Epidermal melanocyte (primary cell): Measurements from ENCODE around the gene CDH9.

ENCODE experiments used
- DNase-seq: peaks from one replicate; pipeline ENCODE4 v3.0.0; 2011; ENCODE audit warnings: low spot score; ENCODE audit not compliant: insufficient read length

The CDH9 gene

GRCh38 chr5:27038476-27038875 lies at the start of gene CDH9:
TSS of gene CDH9 (minus strand) at chr5:27038586. CDS start at chr5:26988333, 50,253 bp downstream.
- no peak for DNase-seq

- DNase-seq = no peak
Measured at GRCh38 chr5:27087747-27088146, 49.4 kb upstream of the CDH9 start.

GRCh38 chr5:27083449-27084415 lies 45.3 kb upstream of the CDH9 start:
- no peak for DNase-seq

GRCh38 chr5:27080147-27080546 lies 41.8 kb upstream of the CDH9 start:
- no peak for DNase-seq

- no peak for DNase-seq
Measured at GRCh38 chr5:27062451-27062850, 24.1 kb upstream of the CDH9 start.

GRCh38 chr5:27048510-27048909 lies 10.1 kb upstream of the CDH9 start:
- no peak for DNase-seq

- DNase-seq = no peak
Measured at GRCh38 chr5:27041372-27041771, 3.0 kb upstream of the CDH9 start.

- DNase-seq = no peak
Measured at GRCh38 chr5:27034565-27034964, 3.8 kb downstream of the CDH9 start.

- no peak for DNase-seq
Measured at GRCh38 chr5:27026801-27027200, 11.6 kb downstream of the CDH9 start.

- DNase-seq = no peak
Measured at GRCh38 chr5:27026063-27026462, 12.3 kb downstream of the CDH9 start.

- no peak for DNase-seq
Measured at GRCh38 chr5:27021471-27021870, 16.9 kb downstream of the CDH9 start.

- no peak for DNase-seq
Measured at GRCh38 chr5:27020973-27021372, 17.4 kb downstream of the CDH9 start.

GRCh38 chr5:27015758-27016157 lies 22.6 kb downstream of the CDH9 start:
- DNase-seq = no peak

- DNase-seq = no peak
Measured at GRCh38 chr5:27011274-27011673, 27.1 kb downstream of the CDH9 start.

- no peak for DNase-seq
Measured at GRCh38 chr5:27010646-27011045, 27.7 kb downstream of the CDH9 start.

- no peak for DNase-seq
Measured at GRCh38 chr5:27009540-27009915, 28.9 kb downstream of the CDH9 start.

GRCh38 chr5:27008604-27009539 lies 29.5 kb downstream of the CDH9 start:
- DNase-seq = no peak

- DNase-seq = no peak
Measured at GRCh38 chr5:27007121-27007520, 31.3 kb downstream of the CDH9 start.

GRCh38 chr5:26986985-26987384 lies 51.4 kb downstream of the CDH9 start:
- DNase-seq = no peak

GRCh38 chr5:26981750-26982149 lies 56.6 kb downstream of the CDH9 start:
- DNase-seq = no peak

GRCh38 chr5:26959290-26959689 lies 79.1 kb downstream of the CDH9 start:
- no peak for DNase-seq

- DNase-seq = no peak
Measured at GRCh38 chr5:26955161-26955560, 83.2 kb downstream of the CDH9 start.
